A673 (cell line): ENCODE data around the gene SHISAL2B.

ENCODE experiments used
- EZH2 ChIP-seq: fragments of 200-600 bp; sonication (generic); IDR thresholded peaks from 2 replicates; pipeline ENCODE4 v1.6.1; 2017; ENCODE audit warnings: borderline replicate concordance, low read depth, mild to moderate bottlenecking, mixed read lengths, antibody characterized with exemption, low read length; ENCODE audit not compliant: poor library complexity, severe bottlenecking
- TF ChIP-seq, protein P1 (sequence below): fragments of 300-800, 200-600 bp; sonication (generic); conservative IDR thresholded peaks from 2 replicates; pipeline ENCODE4 v1.5.1; 2017; ENCODE audit warnings: low read depth, mild to moderate bottlenecking, antibody characterized with exemption, low read length, moderate library complexity, mixed read lengths

DNA sequence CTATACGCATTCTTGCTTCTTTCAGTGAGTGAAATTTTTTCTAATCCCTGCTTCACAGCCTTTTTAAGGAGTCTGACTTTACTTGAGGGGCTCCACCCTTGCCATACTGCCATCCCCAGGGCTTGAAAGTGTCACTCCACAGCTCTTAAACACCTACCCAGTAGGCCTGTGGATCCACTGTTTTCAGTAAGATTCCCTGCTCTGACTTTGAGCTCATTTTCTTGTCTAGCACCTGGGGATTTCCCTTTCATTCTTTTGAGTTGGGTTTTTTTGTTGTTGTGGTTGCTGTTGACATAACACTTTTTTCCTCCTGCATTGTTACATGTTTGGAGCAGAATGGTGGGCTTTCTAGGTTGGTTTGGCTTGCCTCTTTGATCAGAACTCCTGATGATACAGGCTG, 54.6 kb downstream of the SHISAL2B start:
- TF ChIP-seq, protein P1, sequence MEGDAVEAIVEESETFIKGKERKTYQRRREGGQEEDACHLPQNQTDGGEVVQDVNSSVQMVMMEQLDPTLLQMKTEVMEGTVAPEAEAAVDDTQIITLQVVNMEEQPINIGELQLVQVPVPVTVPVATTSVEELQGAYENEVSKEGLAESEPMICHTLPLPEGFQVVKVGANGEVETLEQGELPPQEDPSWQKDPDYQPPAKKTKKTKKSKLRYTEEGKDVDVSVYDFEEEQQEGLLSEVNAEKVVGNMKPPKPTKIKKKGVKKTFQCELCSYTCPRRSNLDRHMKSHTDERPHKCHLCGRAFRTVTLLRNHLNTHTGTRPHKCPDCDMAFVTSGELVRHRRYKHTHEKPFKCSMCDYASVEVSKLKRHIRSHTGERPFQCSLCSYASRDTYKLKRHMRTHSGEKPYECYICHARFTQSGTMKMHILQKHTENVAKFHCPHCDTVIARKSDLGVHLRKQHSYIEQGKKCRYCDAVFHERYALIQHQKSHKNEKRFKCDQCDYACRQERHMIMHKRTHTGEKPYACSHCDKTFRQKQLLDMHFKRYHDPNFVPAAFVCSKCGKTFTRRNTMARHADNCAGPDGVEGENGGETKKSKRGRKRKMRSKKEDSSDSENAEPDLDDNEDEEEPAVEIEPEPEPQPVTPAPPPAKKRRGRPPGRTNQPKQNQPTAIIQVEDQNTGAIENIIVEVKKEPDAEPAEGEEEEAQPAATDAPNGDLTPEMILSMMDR: no peak
- no peak for TF ChIP-seq EZH2
